Posterior cingulate gyrus (tissue), 11 donors: Measurements from ENCODE around the gene PPP4R1.
"Not testable (repeated sequence)": the region's sequence is repeated elsewhere in the genome, so short reads cannot be mapped to it uniquely, and the experiment has no call there.

Experiments used
- DNase-seq, 10 donors: peaks; one replicate each; pipeline versions ENCODE4 v3.0.0 to v3.0.0-alpha.2; 2020 to 2021; ENCODE audit warnings: mixed read lengths in 3 of 10
- intact Hi-C: fragments of 100-400 bp; cut with DNase I; formaldehyde crosslinking; loops from one replicate; pipeline ENCODE4 v1.15.1; 2023

PPP4R1 gene, protein sequence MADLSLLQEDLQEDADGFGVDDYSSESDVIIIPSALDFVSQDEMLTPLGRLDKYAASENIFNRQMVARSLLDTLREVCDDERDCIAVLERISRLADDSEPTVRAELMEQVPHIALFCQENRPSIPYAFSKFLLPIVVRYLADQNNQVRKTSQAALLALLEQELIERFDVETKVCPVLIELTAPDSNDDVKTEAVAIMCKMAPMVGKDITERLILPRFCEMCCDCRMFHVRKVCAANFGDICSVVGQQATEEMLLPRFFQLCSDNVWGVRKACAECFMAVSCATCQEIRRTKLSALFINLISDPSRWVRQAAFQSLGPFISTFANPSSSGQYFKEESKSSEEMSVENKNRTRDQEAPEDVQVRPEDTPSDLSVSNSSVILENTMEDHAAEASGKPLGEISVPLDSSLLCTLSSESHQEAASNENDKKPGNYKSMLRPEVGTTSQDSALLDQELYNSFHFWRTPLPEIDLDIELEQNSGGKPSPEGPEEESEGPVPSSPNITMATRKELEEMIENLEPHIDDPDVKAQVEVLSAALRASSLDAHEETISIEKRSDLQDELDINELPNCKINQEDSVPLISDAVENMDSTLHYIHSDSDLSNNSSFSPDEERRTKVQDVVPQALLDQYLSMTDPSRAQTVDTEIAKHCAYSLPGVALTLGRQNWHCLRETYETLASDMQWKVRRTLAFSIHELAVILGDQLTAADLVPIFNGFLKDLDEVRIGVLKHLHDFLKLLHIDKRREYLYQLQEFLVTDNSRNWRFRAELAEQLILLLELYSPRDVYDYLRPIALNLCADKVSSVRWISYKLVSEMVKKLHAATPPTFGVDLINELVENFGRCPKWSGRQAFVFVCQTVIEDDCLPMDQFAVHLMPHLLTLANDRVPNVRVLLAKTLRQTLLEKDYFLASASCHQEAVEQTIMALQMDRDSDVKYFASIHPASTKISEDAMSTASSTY

DNA sequence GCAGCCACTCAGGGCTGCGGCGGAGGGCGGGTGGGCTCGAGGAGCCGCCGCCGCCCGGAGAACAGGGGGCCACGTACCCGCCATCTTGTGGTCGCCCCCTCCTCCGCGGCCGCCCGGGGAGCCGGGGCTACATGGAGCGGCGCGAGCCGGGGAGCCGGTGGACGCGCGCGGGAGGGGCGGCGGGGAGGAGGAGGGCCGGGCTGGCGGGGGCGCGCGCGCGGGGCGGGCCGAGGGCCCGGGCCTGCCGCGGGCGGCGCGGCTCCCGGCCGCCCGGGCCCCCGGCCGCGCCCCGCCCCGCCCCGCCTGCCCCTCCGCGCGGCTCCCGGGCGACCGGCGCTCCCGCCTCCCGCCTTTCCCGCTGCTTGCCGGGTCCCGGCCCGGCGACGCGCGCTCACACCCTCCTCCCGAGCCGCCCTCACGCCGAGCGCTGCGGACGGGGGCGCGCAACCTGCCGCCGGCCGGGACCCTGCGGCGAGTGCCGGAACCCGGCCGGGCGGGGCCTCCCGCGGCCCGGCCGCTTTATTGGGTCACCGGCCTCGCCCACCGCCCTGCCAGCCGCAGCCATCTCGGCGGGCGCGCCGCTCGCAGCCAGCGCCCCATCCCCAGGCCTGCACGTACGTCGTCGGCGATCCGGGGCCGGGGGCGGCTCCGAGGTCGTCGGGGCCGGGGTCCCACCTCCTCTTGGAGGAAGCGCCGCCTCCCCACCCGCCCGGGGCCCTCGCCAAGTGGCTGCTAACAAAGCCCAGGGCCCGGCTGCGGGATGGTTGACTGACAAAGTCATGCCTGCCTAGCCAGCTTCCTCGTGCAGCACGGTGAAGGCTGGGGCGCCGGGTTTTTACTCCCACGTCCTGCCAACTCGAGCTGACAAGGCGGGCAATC is at the start of gene PPP4R1:
PPP4R1 (minus strand) TSS at position 159 of the 879 bp plus-strand sequence; CDS start at position 84, 75 bp downstream.
- intact Hi-C loops, result loop anchor here (5.0 to 10.0 kb wide), 2 partner anchors 50 to 137 kb away; partner anchors contain the start of gene RALBP1
- peak; percentile 60 to 97 (median 74) for DNase-seq

DNA sequence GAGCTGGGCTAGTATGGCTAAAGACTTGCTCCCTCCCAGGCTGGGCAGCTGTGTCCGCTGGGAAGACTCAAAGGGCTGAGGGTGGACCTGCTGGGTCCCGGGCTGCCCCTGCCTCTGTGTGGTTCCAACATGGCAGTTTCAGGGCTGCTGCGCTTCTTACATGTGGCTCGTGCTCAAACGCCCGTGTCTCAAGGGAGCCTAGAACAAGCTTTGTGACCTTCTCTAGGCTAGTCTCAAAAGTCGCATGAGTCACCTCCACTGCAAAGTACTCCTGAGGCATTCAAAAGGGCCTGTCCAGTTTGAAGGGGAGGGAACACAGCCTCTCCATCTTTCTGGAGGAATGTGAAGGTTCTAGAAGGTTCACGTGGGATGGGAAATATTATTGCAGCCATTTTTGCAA is 49.0 kb upstream of the PPP4R1 start:
- intact Hi-C loops, result loop anchor here (10.0 kb wide), 1 partner anchor 49 kb away; the partner anchor contains the start of gene PPP4R1

DNA sequence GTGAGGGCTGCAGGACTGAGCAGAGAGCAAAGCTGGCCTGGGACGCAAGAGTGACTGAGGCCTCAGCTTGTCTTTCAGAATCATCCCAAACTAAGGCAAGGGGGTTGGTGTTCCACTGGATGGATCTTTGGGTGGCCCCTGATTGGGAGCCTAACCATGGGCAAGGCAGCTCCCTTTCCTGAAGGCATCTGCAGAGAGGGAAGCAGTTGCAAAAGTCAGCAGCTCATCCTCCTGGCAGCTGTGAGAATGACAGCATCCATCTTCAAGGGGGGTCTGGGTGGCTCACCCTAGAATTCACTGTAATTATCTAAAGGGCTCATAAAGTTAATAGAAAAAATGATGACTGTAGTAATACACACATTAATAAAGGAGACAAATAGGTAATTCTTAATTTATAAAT is 47.2 kb upstream of the PPP4R1 start:
- intact Hi-C loops, result loop anchor here (10.0 kb wide), 1 partner anchor 47 kb away; the partner anchor contains the start of gene PPP4R1
- DNase-seq, result no peak

More for the DNA sequence above, 49.0 kb upstream of the PPP4R1 start:
- DNase-seq, result no peak

DNA sequence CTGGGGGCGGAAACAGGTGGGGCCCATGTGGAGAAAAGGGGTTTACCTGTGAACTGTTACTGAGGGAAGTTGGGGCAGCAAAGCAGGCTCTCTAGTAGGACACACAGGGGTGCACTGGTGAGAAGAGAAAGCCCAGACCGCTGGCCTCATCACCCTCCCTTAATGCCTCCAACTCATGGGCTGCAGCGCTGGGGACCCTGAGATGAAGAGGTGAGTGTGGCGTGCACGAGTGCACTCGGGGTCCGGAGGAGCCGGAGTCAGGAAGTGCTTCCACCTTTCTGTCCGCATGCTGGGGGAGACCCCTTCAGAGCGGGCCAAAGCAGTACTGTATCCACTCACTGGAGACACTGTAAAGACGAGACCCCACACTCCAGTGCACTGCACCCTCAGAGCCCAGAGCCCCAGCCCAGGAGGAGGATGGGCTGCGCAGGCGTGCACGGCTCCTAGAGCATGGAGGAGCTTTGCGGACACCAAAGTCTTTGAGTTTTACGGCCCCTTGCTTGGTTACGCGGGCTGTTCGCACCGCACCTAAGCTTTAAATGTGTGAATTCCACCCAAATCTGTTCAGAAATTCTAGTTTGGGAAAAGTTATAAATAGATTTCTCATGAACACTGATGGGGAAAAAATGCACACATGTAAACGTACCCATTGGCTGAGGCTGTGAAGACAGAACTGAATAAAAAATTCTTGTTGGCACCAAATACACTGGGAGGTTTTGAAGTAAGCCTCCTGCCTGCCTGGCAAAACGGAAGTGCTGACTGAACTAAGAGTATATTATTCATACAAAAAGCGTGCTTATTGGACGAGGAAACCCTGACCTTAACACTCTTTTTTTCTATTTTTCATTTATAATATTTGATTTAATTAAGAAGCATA is 45.4 kb upstream of the PPP4R1 start:
- DNase-seq, result no peak
- intact Hi-C loops, result loop anchor here (10.0 kb wide), 1 partner anchor 45 kb away; the partner anchor contains the start of gene PPP4R1

DNA sequence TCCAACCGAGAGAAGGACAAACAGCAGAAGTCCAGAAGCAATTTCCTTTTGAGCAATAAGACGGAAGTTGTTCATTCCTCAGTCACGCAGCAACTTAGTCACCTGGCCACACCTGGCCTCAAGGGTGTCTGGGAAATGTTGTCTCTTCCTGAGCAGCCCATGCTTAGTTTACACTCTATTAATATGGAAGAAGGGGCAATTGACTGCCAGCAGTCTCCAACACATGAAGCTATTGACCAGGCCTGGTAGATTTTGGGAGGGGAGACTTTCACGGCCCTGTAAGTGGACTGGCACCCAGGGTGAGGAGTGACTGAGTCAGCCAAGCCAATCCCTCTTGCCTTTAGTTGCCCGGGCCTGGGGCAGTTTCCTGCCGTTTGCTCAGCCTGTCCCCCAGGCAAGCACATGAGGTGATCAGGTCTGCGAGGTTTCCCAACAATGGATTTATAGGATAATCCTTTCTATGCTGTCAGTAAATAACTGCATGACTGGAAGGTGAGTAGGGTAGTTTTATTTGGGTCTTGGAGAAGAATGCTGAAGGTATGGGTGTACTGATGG is 43.8 kb upstream of the PPP4R1 start:
- intact Hi-C loops, result no loop called here
- no peak for DNase-seq

DNA sequence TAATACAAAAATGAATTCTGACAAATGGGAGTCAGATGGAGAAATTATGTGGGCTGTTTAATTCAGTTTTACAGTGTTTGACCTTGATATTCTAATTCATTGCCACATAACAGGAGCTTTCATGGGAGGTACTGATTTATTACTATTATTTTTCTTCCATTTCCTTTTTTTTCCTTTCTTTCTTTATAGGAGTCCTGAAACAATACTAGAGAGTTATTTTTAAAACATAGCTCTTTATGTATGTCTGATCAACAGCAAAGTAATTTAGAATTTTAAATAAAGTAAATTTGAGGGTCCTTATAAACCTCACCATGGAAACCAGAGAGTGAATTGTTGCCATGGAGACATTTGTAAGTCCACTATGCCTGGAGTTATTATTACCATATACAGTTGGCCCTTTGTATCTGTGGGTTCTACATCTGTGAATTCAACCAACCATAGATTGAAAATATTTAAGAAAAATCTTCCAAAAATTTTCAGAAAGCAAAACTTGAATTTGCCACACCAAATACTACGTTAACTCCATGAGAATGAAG is 40.9 kb upstream of the PPP4R1 start:
- no peak for DNase-seq
- intact Hi-C loops, result no loop called here

DNA sequence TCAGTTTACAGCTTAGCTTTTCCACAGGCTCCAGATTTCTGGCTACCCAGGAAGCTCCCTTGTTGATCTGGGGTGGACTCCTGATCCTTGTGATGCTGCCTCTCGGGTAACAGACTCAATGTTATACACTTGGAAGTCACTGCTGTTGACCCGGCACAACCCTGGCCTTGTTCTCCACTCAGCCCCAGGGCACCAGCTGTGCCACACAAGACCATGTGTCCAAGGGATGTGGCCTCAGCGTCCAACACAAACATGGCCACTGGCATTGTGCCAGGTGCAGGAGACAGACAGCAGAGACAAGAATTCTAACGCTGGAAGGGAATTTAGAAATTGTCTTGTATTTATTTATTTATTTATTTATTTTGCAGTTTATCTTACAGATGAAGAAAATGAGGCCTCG is 39.0 kb upstream of the PPP4R1 start:
- DNase-seq, result peak in 9 of 10 donors; percentile 51 to 96 (median 79)
- intact Hi-C loops, result no loop called here

DNA sequence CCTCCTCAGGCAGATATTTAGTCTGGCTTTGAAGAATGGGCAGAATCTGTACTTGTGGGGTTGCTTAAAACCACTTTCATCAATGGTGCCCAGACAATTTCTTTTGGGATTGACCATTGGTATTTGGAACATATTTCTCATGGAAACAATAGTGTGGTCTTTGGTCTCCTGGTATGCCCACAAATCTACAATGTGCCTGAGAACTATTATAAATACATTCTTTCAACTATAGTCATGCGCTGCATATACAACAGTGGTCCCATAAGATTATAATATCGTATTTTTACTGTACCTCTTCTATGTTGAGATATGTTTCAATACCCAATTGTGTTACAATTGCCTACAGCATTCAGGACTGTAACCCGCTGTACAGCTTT is 34.8 kb upstream of the PPP4R1 start:
- DNase-seq, result no peak
- intact Hi-C loops, result loop anchor here (2.0 kb wide), 1 partner anchor 78 kb away; no protein-coding TSS in a partner anchor

DNA sequence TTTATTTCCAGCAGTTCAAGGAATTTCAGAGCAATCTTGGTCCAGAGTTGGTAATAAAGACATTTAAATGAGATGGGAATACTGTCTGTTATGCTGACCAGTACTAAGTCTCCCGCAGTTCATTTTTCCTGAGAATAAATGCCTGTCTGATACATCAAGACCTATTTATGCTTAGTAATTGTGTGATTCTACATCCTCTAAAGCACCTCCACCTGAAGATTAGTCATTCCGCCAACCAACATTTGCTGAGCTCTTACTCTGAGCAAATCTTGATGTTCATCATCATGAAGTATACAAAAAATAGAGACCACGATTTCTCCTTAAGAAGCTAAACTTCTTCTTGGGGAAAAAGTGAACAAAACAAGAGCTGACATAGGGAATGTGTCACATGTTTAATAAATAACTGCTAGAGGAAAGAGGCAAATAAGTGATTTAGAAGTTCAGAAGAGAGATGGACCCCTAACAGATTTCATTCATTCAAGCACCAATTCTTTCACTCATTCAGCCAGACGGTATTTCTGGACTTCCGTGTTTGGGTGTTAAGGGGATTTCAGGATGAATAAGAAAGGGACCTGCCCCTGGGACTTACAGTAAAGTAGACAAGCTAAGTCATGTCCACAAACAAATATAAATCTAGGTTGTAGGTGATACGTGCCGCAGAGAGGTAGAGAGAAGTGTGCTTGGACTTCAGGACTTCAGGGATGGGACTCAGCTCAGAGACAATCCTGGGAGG is 34.2 kb upstream of the PPP4R1 start:
- intact Hi-C loops, result loop anchor here (2.0 kb wide), 1 partner anchor 78 kb away; no protein-coding TSS in a partner anchor
- DNase-seq, result no peak

DNA sequence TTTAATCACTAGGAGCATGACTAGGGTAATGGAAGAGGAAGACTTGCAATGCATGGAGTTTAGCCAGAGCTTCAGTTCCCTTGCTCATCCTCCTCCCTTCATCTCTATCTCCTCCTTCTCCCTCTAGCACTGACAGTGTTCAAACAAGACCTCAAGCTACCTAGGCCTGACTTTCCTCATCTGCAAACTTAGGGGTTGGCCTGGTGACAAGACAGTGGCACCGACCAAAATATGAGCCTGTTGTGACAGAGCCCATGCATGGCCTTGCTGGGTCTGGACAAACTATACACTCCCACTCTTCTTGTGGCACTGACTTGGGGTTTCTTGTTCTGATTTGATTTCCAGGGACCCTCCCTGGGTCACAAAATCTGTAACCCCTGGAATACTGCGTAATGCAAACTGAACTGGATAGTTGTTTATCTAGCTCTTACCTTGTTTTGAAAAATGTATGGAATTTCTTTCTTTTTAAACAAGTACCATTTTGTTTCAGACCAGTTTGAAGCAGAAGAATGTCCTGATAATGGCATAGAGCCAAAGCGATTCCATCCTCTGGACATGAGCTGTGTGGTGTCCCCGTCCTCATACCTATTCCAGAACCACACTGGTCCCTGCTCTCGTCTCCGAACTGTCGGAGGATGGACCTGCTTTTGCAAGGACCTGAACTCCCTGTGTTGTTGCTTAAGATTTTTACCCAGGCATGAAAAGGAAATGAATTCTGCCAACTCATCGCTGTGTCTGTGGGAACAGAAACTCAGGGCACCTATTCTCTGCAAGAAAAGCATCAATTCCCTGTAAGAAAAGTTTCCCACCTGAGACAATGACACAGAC is 33.4 kb upstream of the PPP4R1 start:
- intact Hi-C loops, result loop anchor here (2.0 kb wide), 1 partner anchor 79 kb away; no protein-coding TSS in a partner anchor
- no peak for DNase-seq

DNA sequence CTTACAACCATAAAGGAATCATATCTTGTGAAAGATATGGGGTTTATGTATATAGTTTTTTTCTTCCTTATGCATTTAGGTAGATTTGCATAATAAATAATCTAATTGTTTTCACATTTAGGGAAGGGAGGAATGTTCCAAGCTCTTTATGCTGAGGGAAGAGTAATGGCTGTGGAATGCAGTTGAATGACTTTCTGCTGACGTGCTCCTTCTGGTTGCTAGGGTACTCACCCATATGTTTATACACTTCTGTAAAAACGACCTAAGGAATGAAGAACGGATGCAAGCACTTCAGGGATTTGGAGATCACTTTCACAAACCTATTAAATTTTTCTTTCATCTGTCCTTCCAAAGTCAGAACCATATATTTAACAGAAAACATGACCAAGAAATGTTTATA is 29.2 kb upstream of the PPP4R1 start:
- intact Hi-C loops, result no loop called here
- no peak for DNase-seq

DNA sequence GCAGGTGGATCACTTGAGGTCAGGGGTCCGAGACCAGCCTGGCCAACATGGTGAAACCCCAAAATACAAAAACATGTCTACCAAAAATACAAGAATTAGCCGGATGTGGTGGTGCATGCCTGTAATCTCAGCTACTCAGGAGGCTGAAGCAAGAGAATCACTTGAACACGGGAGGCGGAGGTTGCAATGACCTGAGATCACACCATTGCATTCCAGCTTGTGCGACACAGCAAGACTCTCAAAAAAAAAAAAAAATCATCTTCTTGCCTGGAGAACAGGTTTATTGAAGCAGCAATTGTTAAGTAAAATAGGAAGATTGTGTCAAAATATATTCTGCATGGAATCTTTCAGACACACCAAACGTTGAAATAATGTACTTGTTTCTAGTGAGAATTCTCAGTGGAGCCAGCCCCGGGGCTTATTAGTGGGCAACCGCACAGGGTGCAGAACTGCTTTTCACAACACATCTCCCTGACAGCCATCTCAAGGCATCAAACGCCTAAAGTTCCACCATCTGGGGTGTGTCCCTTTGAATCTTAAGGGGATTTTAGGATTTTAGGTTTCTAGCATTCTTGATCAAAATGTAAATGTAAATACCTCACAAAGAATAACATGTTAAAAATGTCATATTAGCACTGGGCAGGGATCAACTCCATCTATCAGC is 28.6 kb upstream of the PPP4R1 start:
- intact Hi-C loops, result no loop called here
- DNase-seq, result no peak

DNA sequence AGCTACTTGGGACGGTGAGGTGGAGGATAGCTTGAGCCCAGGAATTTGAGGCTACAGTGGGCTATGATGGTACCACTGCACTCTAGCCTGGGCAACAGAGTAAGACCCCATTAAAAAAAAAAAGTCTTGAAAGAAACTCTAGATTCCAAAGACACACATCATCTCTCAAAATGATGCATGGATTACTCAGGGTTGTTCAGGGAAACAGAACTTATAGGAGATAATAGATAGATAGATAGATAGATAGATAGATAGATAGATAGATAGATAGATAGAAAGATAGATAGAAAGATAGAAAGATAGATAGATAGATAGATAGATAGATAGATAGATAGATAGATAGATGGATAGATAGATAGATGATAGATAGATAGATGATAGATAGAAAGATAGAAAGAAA is 26.7 kb upstream of the PPP4R1 start:
- DNase-seq, intact Hi-C loops: not testable (repeated sequence)

DNA sequence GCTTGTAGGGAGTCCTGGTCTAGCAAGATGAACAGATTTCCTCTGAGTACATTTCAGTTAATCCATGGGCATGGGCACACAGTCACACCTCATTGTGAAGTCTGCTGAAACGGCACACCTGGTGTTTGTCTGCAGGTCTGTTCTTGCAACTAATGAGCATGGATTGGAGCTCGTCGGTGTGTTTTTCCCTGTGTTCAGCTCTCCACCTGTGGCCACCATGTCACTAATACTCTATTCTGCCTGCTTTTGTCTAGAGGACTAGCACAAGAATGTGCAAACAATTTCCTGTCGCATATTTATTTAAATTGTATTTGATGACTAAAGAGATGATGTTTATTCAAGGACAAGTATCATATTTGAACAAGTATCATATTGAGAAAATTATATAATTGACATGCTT is 24.5 kb upstream of the PPP4R1 start:
- DNase-seq, result no peak
- intact Hi-C loops, result no loop called here

DNA sequence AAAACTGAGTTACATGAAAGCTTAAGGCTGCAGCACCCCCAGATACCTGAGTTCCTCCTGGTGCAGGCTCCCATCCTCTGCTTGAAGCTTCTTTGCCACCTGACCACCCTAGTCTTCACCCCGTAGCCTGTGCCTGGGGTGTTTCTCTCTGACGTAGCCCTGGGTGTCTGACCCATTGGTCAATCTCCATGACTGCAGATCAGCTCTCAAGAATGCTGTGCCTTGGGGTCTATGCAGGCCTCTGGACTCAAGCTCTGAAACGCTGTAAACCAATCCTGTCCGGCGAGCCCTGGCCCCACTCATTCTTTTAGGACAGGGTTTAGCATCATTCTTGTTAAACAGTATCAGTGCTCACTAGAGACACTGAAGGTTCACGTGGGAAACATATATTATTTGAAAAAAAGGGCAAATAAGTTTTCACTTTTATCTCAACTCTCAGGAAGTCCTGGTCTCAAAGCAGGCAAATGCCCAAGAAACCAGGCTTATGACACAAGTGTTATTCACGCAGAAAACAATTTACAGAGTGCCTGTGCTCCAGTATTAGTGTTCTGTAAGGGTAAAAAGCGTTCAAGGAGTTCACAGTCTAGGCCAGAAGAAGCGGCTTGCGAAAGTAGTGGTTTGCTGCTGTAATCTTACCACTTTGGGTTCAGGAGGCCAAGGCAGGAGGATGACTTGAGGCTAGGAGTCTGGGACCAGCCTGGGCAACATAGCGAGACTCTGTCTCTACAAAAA is 22.8 kb upstream of the PPP4R1 start:
- no peak for DNase-seq
- intact Hi-C loops, result no loop called here

DNA sequence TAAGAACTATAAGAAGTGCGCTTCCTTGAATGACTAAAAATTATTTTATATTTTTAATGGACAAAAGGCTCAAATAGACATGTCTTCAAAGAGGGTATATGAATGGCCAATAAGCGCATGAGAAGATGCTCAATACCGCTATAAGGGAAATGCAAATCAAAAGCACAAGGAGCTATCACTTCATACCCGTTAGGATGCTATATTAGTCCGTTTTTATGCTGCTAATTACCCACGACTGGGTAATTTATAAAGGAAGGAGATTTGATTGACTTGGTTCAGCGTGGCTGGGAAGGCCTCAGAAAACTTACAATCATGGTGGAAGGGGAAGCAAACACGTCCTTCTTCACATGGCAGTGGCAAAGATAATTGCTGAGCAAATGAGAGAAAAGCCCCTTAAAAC is 20.5 kb upstream of the PPP4R1 start:
- intact Hi-C loops, result no loop called here
- no peak for DNase-seq
